DND-41 (cell line): ENCODE data around the gene UBE3A.

Experiments
- ATAC-seq: fragments of 200-7000 bp; cut with Tn5 transposase; 3 replicates; pipeline ENCODE4 v1.9.1; 2021; ENCODE audit warnings: low read depth; ENCODE audit not compliant: insufficient read depth
- DNase-seq: peaks from one replicate; pipeline ENCODE4 v3.0.0-alpha.2; 2020
- H2AFZ ChIP-seq: 2 replicates; pipeline ENCODE4 v1.6.0; 2012; ENCODE audit warnings: low read depth, low read length
- H3K27ac ChIP-seq: 2 replicates; pipeline ENCODE4 v1.5.1; 2012; ENCODE audit warnings: low read length, inconsistent platforms
- H3K27me3 ChIP-seq: fragments of 200-600 bp; sonication (generic); 2 replicates; pipeline ENCODE4 v1.6.0; 2012; ENCODE audit warnings: low read length, mild to moderate bottlenecking, inconsistent platforms; ENCODE audit not compliant: insufficient read depth, poor library complexity
- H3K36me3 ChIP-seq: 2 replicates; pipeline ENCODE4 v1.5.1; 2012; ENCODE audit warnings: low read length, inconsistent platforms; ENCODE audit not compliant: insufficient read depth
- H3K4me1 ChIP-seq: 2 replicates; pipeline ENCODE4 v1.5.1; 2012; ENCODE audit warnings: mild to moderate bottlenecking, low read length; ENCODE audit not compliant: insufficient read depth
- H3K4me2 ChIP-seq: 2 replicates; pipeline ENCODE4 v1.6.0; 2012; ENCODE audit warnings: mild to moderate bottlenecking, moderate library complexity, low read length, inconsistent platforms; ENCODE audit not compliant: insufficient read depth
- H3K4me3 ChIP-seq, 2 experiments: fragments of 200-600 bp in 1 of 2; shearing (Covaris generic) in 1 of 2; 2 replicates each; pipeline ENCODE4 v1.5.1; 2012 to 2016; ENCODE audit warnings: inconsistent platforms in 2 of 2, low read length in 2 of 2, mild to moderate bottlenecking in 2 of 2, low read depth in 1 of 2, moderate library complexity in 1 of 2
- H3K79me2 ChIP-seq: 2 replicates; pipeline ENCODE4 v1.6.0; 2012; ENCODE audit warnings: low read length, inconsistent platforms; ENCODE audit not compliant: insufficient read depth
- H3K9ac ChIP-seq: 2 replicates; pipeline ENCODE4 v1.6.0; 2012; ENCODE audit warnings: low read depth, mild to moderate bottlenecking, inconsistent platforms, low read length, moderate library complexity
- H3K9me3 ChIP-seq: 2 replicates; pipeline ENCODE4 v1.5.1; 2012; ENCODE audit warnings: low read length, moderate library complexity, mild to moderate bottlenecking, inconsistent platforms; ENCODE audit not compliant: insufficient read depth, severe bottlenecking
- H4K20me1 ChIP-seq: 2 replicates; pipeline ENCODE4 v1.6.0; 2012; ENCODE audit warnings: low read length; ENCODE audit not compliant: insufficient read depth
- CTCF ChIP-seq: IDR thresholded peaks from 2 replicates; pipeline ENCODE4 v1.5.1; 2012; ENCODE audit warnings: borderline replicate concordance, low read length, moderate library complexity, mild to moderate bottlenecking; ENCODE audit not compliant: poor library complexity, severe bottlenecking; ENCODE audit errors: extremely low read depth
- EZH2 ChIP-seq: IDR thresholded peaks from 3 replicates; pipeline ENCODE4 v1.6.1; 2012; ENCODE audit warnings: borderline replicate concordance, low read depth, mild to moderate bottlenecking, moderate library complexity, low read length, inconsistent platforms; ENCODE audit not compliant: severe bottlenecking

Gene UBE3A

GRCh38 chr15:25397100-25397499, 41.7 kb downstream of the UBE3A start:
- no peak for TF ChIP-seq EZH2
- no peak for TF ChIP-seq CTCF
- H3K4me1 ChIP-seq = no peaks in the 10 kb centered on the region
- no peak for DNase-seq
- peaks cover 6% of the 10 kb centered on the region for H4K20me1 ChIP-seq
- ATAC-seq = no peak
- no peak overlapping the region for H3K9ac ChIP-seq
- H3K27me3 ChIP-seq = no peaks in the 10 kb centered on the region
- peaks cover 46% of the 10 kb centered on the region for H3K36me3 ChIP-seq
- H3K4me3 ChIP-seq = no peak overlapping the region
- no peak overlapping the region for H3K27ac ChIP-seq
- H3K9me3 ChIP-seq = no peaks in the 10 kb centered on the region
- peaks cover 83% of the 10 kb centered on the region for H3K79me2 ChIP-seq
- H2AFZ ChIP-seq = no peak overlapping the region
- H3K4me2 ChIP-seq = no peak overlapping the region

- H2AFZ ChIP-seq = no peak overlapping the region
- H4K20me1 ChIP-seq = peaks cover 11% of the 10 kb centered on the region
- no peak overlapping the region for H3K4me2 ChIP-seq
- peaks cover 2% of the 10 kb centered on the region for H3K9me3 ChIP-seq
- no peak overlapping the region for H3K4me3 ChIP-seq
- H3K27me3 ChIP-seq = no peaks in the 10 kb centered on the region
- TF ChIP-seq EZH2 (no peak), CTCF (no peak)
- H3K36me3 ChIP-seq = peaks cover 61% of the 10 kb centered on the region
- no peak for ATAC-seq
- no peak overlapping the region for H3K9ac ChIP-seq
- H3K4me1 ChIP-seq = no peaks in the 10 kb centered on the region
- peaks cover 86% of the 10 kb centered on the region for H3K79me2 ChIP-seq
- DNase-seq = no peak
- H3K27ac ChIP-seq = no peak overlapping the region
Observed at GRCh38 chr15:25394898-25395297, 43.9 kb downstream of the UBE3A start.

GRCh38 chr15:25392806-25393205, 46.0 kb downstream of the UBE3A start:
- H3K9me3 ChIP-seq = peaks cover 2% of the 10 kb centered on the region
- ATAC-seq (no peak), DNase-seq (no peak)
- no peak for TF ChIP-seq CTCF
- TF ChIP-seq EZH2 = no peak
- no peak overlapping the region for H3K27ac ChIP-seq
- peaks cover 11% of the 10 kb centered on the region for H4K20me1 ChIP-seq
- H3K36me3 ChIP-seq = peaks cover 57% of the 10 kb centered on the region
- H3K79me2 ChIP-seq = peaks cover 95% of the 10 kb centered on the region
- no peak overlapping the region for H3K4me3 ChIP-seq
- H2AFZ ChIP-seq = no peak overlapping the region
- no peak overlapping the region for H3K4me2 ChIP-seq
- no peaks in the 10 kb centered on the region for H3K4me1 ChIP-seq
- no peak overlapping the region for H3K9ac ChIP-seq
- H3K27me3 ChIP-seq = no peaks in the 10 kb centered on the region

- H4K20me1 ChIP-seq = peaks cover 5% of the 10 kb centered on the region; the same call in 1 of the 2 replicates
- H3K9me3 ChIP-seq = peaks cover 2% of the 10 kb centered on the region
- H2AFZ ChIP-seq = no peak overlapping the region
- H3K4me3 ChIP-seq = no peak overlapping the region
- no peaks in the 10 kb centered on the region for H3K4me1 ChIP-seq
- TF ChIP-seq EZH2 = no peak
- no peak for TF ChIP-seq CTCF
- no peak overlapping the region for H3K9ac ChIP-seq
- peaks cover 94% of the 10 kb centered on the region for H3K79me2 ChIP-seq
- DNase-seq (no peak), ATAC-seq (no peak)
- H3K27me3 ChIP-seq = no peaks in the 10 kb centered on the region
- peaks cover 53% of the 10 kb centered on the region for H3K36me3 ChIP-seq
- H3K4me2 ChIP-seq = no peak overlapping the region
- H3K27ac ChIP-seq = no peak overlapping the region
Observed at GRCh38 chr15:25391971-25392721, 46.7 kb downstream of the UBE3A start.
